ENCODE measurements around the gene PAQR7.

The PAQR7 gene

DNA sequence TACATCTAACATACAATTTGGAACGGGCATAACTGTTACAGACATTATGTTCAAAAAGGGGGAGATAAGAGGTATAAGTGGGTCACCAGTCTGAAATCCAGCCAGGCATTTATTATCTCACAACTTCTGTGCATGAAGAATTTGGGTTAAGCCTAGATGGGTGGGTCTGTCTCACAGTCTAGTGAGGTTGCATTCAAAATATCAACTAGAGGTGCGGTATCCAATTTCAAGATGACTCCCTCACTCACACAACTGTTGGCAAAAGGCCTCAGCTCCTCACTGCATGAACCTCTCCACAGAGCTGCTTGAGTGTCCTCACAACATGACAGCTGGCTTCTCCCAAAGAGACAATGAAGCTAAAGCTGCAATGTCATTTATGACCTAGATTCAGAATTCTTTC, 21.0 kb downstream of the PAQR7 start:
- Histone ChIP-seq H3K79me2 (ENCODE audit: insufficient read depth, low read length) (peaks cover 13% of the 10 kb centered on the region; the same call in 1 of the 2 replicates), H3K36me3 (ENCODE audit: low read length) (no peaks in the 10 kb centered on the region)

DNA sequence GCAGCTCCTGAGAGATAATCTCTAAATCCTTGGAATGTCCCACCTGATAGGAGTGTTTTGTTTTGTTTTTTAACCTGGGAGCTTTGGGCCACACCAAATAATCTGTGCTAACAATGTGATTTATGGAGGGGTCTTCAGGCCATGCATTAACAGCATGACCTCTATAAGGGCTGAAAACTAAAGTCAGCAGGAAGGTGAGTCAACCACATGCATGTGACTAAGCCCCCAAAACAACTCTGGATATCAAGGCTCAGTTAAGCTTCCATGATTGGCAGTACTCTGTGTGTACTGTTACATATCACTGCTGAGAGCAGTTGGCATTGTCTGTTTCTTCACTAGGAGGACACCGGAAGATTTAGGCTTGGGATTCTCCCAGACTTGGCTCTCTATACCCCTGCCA, 27.0 kb downstream of the PAQR7 start:
- Histone ChIP-seq H4K20me1 (ENCODE audit: low read depth, low read length) (no peaks in the 10 kb centered on the region), H3K9ac (ENCODE audit: low read length) (no peak overlapping the region), H3F3A (ENCODE audit: insufficient read depth) (no peaks in the 10 kb centered on the region), H3K27ac (ENCODE audit: low read depth, low read length) (no peak overlapping the region), H3K9me2 (replicated peaks; ENCODE audit: insufficient read depth, low read length) (no peaks in the 10 kb centered on the region), H3K4me3 (ENCODE audit: insufficient read depth, low read length, poor library complexity, severe bottlenecking) (no peak overlapping the region), H2AFZ (ENCODE audit: low read depth, low read length, severe bottlenecking) (no peak overlapping the region), H3K4me2 (ENCODE audit: low read depth, low read length, poor library complexity, severe bottlenecking) (no peak overlapping the region), H3K9me3 (ENCODE audit: insufficient read depth, low read length) (no peaks in the 10 kb centered on the region), H3K27me3 (ENCODE audit: low read length) (no peaks in the 10 kb centered on the region), H3K79me2 (ENCODE audit: insufficient read depth, low read length) (peaks cover 4% of the 10 kb centered on the region), H3K36me3 (ENCODE audit: low read length) (no peaks in the 10 kb centered on the region)
- no peak for TF ChIP-seq CTCF (IDR thresholded peaks at IDR 0.05; ENCODE audit: insufficient read depth, low read length, poor library complexity, severe bottlenecking)
- no peak for TF ChIP-seq EZH2phosphoT487 (conservative IDR thresholded peaks at IDR 0.05; ENCODE audit: low read length)

More for the DNA sequence above, 21.0 kb downstream of the PAQR7 start:
- Histone ChIP-seq H3K9ac (ENCODE audit: low read length) (no peak overlapping the region), H4K20me1 (ENCODE audit: low read depth, low read length) (no peaks in the 10 kb centered on the region), H3K27me3 (ENCODE audit: low read length) (no peaks in the 10 kb centered on the region), H3K4me3 (ENCODE audit: insufficient read depth, low read length, poor library complexity, severe bottlenecking) (no peak overlapping the region), H3K4me2 (ENCODE audit: low read depth, low read length, poor library complexity, severe bottlenecking) (no peak overlapping the region), H3K27ac (ENCODE audit: low read depth, low read length) (no peak overlapping the region), H3F3A (ENCODE audit: insufficient read depth) (no peaks in the 10 kb centered on the region), H3K9me2 (replicated peaks; ENCODE audit: insufficient read depth, low read length) (no peaks in the 10 kb centered on the region), H2AFZ (ENCODE audit: low read depth, low read length, severe bottlenecking) (no peak overlapping the region), H3K9me3 (ENCODE audit: insufficient read depth, low read length) (no peaks in the 10 kb centered on the region)
- TF ChIP-seq EZH2phosphoT487 (conservative IDR thresholded peaks at IDR 0.05; ENCODE audit: low read length) (no peak), CTCF (IDR thresholded peaks at IDR 0.05; ENCODE audit: insufficient read depth, low read length, poor library complexity, severe bottlenecking) (no peak)

GRCh38 chr1:25847929-25848328, 27.6 kb downstream of the PAQR7 start:
- Histone ChIP-seq H3K27me3 (ENCODE audit: low read length) (no peaks in the 10 kb centered on the region), H3K4me2 (ENCODE audit: low read depth, low read length, poor library complexity, severe bottlenecking) (no peak overlapping the region), H3K9me2 (replicated peaks; ENCODE audit: insufficient read depth, low read length) (no peaks in the 10 kb centered on the region), H3K9me3 (ENCODE audit: insufficient read depth, low read length) (no peaks in the 10 kb centered on the region), H3K9ac (ENCODE audit: low read length) (no peak overlapping the region), H3K27ac (ENCODE audit: low read depth, low read length) (no peak overlapping the region), H4K20me1 (ENCODE audit: low read depth, low read length) (no peaks in the 10 kb centered on the region), H3F3A (ENCODE audit: insufficient read depth) (no peaks in the 10 kb centered on the region), H3K79me2 (ENCODE audit: insufficient read depth, low read length) (peaks cover 5% of the 10 kb centered on the region), H2AFZ (ENCODE audit: low read depth, low read length, severe bottlenecking) (no peak overlapping the region), H3K36me3 (ENCODE audit: low read length) (no peaks in the 10 kb centered on the region), H3K4me3 (ENCODE audit: insufficient read depth, low read length, poor library complexity, severe bottlenecking) (no peak overlapping the region)
- TF ChIP-seq EZH2phosphoT487 (conservative IDR thresholded peaks at IDR 0.05; ENCODE audit: low read length) (no peak), CTCF (IDR thresholded peaks at IDR 0.05; ENCODE audit: insufficient read depth, low read length, poor library complexity, severe bottlenecking) (no peak)
